T-helper 2 cell treated with Interferon-gamma antibody and Interleukin-4, amounts not matched to agents 5 μg/mL and 100 μg/mL, for 36 hours (primary cell): Measurements from ENCODE around the gene ARF6.

Experiments
- DNase-seq: peaks from one replicate; pipeline ENCODE4 v3.0.0; 2021; ENCODE audit warnings: low spot score
- H3K27ac Mint-ChIP-seq: one replicate; pipeline ENCODE4 v1.8.0; 2021; ENCODE audit warnings: mild to moderate bottlenecking, mixed read lengths
- H3K27me3 Mint-ChIP-seq: one replicate; pipeline ENCODE4 v1.8.0; 2021; ENCODE audit warnings: low read depth, mixed read lengths
- H3K36me3 Mint-ChIP-seq: one replicate; pipeline ENCODE4 v1.8.0; 2021; ENCODE audit warnings: low read depth, mixed read lengths
- H3K4me1 Mint-ChIP-seq: one replicate; pipeline ENCODE4 v1.8.0; 2021; ENCODE audit warnings: low read depth, mixed read lengths
- H3K4me3 Mint-ChIP-seq: one replicate; pipeline ENCODE4 v1.8.0; 2022; ENCODE audit warnings: mild to moderate bottlenecking, moderate library complexity, mixed read lengths
- H3K9me3 Mint-ChIP-seq: one replicate; pipeline ENCODE4 v1.8.0; 2021; ENCODE audit warnings: mixed read lengths

The ARF6 gene

DNA sequence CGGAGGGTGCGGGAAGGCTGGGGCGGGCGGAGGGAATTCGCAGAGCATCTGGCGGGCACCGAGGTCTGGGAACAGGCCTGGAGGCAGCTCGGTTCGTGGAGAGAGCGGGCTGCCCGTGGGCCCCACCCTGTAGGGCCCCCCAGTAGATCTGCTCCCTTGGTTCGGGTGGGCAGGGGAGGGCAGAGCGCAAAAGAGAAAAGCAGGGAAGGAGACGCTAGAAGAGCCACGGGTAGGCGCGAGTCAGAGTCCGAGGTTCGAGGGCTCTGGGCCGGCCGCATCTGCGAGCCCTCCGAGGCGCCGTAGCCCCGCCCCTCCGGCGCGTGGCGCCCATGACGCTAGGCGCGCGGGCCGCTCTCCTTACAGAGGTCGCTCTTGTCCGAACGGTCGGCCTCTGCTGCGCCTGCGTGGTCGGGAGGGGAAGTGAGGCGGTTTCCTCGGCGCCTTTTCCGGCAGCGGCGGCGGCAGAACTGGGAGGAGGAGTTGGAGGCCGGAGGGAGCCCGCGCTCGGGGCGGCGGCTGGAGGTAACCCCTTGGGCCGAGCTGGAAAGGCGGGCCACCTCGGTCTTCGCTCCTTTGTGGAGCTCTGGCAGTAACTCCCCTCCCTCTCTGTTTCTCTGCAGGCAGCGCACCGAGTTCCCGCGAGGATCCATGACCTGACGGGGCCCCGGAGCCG, at the start of gene ARF6:
TSS of gene ARF6 (plus strand) at position 447 of the 673 bp plus-strand sequence. CDS start 655 bp downstream, outside the sequence.
- Mint-ChIP-seq H3K4me1 (peaks cover 21% of the 10 kb centered on the region), H3K9me3 (no peaks in the 10 kb centered on the region), H3K27me3 (no peaks in the 10 kb centered on the region), H3K36me3 (peaks cover 45% of the 10 kb centered on the region), H3K27ac (peak within 1 kb of the TSS; percentile 99), H3K4me3 (peak within 1 kb of the TSS; percentile 100)
- DNase-seq = peak; percentile 98

DNA sequence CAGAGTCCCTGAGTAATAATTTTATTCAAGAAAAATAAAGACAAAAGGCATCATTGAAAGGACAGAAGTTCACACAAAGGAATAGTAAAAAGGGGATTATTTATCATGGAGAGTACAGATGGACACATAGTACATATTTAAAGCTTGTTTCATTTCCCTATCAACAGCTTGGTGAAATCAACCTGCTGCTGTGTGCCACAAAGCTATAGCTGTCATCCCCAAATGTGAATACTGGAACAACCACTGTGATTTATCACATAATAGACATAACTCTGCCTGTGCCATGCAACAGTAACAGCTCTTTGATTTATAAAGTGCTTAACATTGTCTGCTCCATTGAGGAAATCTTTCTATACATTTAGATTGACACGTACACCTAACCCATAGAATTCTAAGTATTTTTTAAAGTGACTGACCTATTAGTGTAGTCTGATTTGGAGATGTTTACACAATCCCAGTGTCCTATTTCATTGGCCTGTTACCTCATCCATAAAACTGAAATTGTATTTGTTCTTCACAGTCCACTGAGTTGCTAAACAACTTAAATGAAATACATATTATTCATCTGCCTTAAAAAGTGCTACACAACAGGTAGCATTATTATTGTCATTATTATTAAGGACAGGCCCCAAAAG, 43.6 kb upstream of the ARF6 start:
- no peak for DNase-seq
- Mint-ChIP-seq H3K9me3 (no peaks in the 10 kb centered on the region), H3K27me3 (no peaks in the 10 kb centered on the region), H3K27ac (peak overlapping the region; percentile 24), H3K4me3 (no peak overlapping the region), H3K4me1 (peaks cover 31% of the 10 kb centered on the region), H3K36me3 (peaks cover 32% of the 10 kb centered on the region)

DNA sequence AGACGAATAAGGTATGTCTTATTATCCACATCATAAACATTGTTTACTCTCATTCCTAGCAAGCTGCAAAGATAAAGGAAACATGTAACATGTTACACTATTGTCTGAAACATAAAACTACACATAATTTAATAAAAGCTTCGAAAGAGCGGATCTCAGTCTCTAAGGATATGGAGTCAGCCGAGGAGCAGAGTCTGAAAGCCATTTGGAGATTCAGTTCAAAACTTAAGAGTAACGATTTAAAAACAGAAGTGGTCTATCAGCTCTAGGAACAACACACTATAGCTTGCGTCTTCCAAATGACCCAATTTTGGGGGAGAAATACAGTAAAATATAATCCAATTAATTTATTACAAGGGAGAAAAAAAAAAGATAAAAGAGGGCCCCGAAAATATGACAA, 41.1 kb upstream of the ARF6 start:
- Mint-ChIP-seq H3K4me1 (peaks cover 32% of the 10 kb centered on the region), H3K4me3 (peak overlapping the region; percentile 94), H3K27me3 (no peaks in the 10 kb centered on the region), H3K9me3 (no peaks in the 10 kb centered on the region), H3K27ac (peak overlapping the region; percentile 93), H3K36me3 (peaks cover 22% of the 10 kb centered on the region)
- no peak for DNase-seq

DNA sequence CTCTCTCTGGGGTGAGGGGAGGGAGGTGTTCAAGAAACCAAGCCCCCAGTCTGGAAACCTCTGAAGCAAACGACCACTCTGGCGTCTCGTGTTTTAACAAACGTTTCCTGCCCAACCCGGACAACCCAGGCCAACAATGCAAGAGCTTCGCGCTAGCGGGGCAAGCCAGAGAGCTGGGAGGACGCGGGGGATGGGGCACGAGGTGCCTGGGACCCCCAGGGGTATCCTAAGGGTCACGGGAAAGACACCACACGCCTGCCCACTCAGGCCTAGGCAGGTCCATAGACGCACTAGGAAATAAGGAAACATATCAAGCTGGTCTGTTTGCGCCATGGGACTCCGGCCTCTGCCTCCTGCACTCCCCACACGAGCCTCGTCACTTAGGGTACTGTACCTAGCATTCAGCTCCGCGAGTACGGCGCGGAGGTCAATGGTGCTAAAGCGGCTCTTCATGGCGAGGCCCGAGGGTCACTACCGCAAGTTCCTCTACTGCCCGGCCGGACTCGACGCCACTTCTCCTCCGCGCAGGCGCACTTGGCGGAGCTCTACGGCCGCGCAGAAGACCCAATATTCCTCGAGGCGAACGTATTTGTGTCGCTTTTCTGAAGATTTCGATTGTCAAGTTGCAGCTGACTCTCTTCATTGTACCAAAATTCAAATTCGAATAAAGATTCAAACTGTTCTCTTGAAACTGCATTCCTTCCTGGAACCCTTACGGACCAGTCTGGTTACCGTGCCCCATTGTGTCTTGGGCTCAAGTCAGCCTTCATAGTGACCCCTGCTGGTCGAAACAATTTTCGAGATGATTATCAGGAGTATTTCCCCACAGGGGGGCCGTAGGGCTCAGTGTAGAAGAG, 40.4 kb upstream of the ARF6 start, which contains the start of gene NEMF:
TSS of gene NEMF (minus strand) at position 488 of the 857 bp plus-strand sequence. CDS start at position 453, 35 bp downstream.
- Mint-ChIP-seq H3K27me3 (no peaks in the 10 kb centered on the region), H3K4me3 (peak within 1 kb of the TSS; percentile 94), H3K27ac (peak within 1 kb of the TSS; percentile 93), H3K9me3 (no peaks in the 10 kb centered on the region), H3K36me3 (peaks cover 20% of the 10 kb centered on the region), H3K4me1 (peaks cover 33% of the 10 kb centered on the region)
- peak; percentile 81 for DNase-seq

DNA sequence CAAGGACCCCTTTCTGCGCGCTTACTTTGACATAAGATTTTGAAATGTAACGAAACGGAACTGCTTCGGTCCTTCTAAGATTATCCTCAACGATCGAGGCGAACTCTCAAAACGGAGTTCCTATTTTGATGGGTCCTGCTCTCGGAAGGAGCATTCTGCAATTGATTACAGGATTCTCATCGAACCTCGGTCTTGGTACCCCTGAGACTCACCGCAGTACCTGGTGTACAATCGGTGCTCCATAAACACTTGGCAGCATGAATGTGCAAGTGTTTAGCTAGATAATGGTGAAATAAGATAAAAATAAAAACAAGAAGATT, 39.8 kb upstream of the ARF6 start:
- DNase-seq = no peak
- peaks cover 36% of the 10 kb centered on the region for H3K4me1 Mint-ChIP-seq
- peaks cover 18% of the 10 kb centered on the region for H3K36me3 Mint-ChIP-seq
- no peaks in the 10 kb centered on the region for H3K9me3 Mint-ChIP-seq
- peak overlapping the region; percentile 94 for H3K4me3 Mint-ChIP-seq
- H3K27ac Mint-ChIP-seq = peak overlapping the region; percentile 93
- H3K27me3 Mint-ChIP-seq = no peaks in the 10 kb centered on the region

DNA sequence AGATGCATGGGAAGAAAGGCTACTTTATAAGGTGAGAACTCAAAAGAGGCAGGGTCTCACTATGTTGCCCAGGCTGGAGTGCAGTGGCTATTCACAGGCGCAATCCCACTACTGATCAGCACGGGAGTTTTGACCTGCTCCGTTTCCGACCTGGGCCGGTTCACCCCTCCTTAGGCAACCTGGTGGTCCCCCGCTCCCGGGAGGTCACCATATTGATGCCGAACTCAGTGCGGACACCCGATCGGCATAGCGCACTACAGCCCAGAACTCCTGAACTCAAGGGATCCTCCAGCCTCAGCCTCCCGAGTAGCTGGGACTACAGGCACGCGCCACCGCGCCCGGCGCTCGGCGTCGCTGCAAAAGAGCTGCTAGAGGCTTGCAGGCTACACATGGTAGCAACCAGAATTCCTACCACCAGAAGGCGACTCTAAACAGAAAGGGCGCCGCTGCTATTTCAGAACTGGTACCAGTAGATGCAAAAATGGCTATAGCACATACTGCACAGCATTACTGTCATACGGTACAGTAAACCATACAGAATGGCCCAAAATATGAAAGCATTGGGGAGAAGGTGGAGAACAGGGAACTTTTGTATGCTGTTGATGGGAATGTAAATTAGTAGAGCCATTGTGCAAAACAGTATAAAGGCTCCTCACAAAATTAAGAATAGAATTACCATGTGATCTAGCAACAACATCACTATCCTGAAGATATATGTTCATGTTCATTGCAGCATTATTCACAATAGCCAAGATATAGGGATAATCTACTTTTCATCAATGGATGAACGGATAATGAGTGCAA, 39.1 kb upstream of the ARF6 start:
- Mint-ChIP-seq H3K27ac (peak overlapping the region; percentile 60), H3K27me3 (no peaks in the 10 kb centered on the region), H3K4me3 (peak overlapping the region; percentile 94), H3K4me1 (peaks cover 36% of the 10 kb centered on the region), H3K9me3 (no peaks in the 10 kb centered on the region), H3K36me3 (peaks cover 17% of the 10 kb centered on the region)
- peak; percentile 70 for DNase-seq

DNA sequence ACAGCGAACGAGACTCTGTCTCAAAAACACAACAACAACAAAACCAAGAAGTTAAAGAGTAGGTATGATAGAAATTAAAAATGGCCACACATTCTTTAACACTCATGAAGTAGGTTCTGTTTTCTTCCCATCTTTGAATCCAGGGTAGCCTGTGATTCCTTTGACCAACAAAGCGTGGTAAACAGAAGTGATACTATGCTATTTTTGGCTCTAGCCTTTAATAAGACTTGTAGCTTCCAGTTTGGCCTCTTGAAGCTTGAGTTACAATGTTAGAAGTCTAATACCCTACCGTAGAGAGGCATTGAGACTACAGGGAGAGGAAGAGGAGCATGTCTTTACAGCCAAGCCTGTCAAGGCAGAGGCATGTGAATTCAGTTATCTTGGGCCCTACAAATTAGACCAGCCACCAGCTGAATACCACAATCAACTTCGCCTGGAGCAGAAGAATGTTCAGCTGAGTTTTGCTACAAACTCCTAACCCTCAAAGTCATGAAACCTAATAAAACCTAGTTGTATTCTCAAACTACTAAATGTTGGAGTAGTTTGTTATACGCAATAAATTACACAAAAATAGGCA, 35.4 kb upstream of the ARF6 start:
- Mint-ChIP-seq H3K4me1 (peaks cover 27% of the 10 kb centered on the region), H3K27me3 (peaks cover 2% of the 10 kb centered on the region), H3K27ac (no peak overlapping the region), H3K4me3 (no peak overlapping the region), H3K36me3 (no peaks in the 10 kb centered on the region), H3K9me3 (no peaks in the 10 kb centered on the region)
- DNase-seq = no peak

DNA sequence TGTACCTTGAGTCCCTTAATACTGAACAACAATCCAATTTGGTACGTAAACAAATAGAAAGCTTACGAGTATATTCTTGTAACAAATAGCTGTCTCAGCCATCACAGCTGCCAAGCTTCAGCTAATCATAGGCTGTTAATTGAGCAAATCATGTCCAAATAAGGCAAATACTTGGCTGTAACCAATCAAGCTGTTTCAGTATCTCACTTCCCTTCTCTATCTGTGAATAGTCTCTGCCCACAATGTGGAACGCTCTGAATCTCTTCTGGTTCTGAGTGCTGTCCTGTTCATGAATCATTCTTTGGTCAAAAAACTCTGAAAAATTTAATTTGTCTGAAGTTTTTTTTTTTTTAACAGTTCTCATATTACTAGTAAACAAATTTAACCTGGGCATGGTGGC, 34.5 kb upstream of the ARF6 start:
- Mint-ChIP-seq H3K27me3 (peaks cover 4% of the 10 kb centered on the region), H3K9me3 (no peaks in the 10 kb centered on the region), H3K4me3 (no peak overlapping the region), H3K36me3 (no peaks in the 10 kb centered on the region), H3K4me1 (peaks cover 24% of the 10 kb centered on the region), H3K27ac (no peak overlapping the region)
- DNase-seq = no peak

DNA sequence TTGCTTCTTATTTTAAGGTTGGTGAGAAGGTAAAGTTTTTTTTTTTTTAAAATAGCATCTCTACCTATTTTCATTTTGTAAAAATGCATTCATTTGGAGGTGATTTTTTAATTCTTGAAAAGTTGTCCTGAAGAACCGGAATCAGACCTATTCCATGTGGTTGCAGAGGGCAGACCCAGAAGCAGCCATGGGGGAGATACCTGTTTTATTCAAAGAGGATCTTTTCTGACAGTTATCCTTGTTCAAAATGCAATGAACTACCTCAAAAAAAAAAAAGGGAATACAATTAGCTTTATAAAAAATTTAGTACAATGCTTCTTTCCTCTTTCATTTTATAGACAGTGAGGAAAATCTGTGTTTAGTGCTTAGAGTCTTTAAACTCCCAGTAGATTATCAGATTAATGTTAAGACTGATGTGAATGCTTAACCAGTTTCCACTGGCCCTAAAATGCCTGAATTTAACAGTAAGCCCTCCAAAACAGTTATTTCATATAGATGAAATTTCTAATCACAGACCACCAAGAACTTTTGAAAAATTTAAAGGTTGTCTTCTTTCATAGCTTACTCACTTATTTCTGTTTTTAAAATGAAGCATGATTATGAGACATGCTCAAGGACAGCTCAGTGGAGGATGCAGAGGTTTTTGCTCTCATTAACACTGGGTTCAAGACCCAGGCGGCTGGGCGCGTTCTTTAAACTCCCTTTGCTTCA, 31.7 kb upstream of the ARF6 start:
- H3K27ac Mint-ChIP-seq = no peak overlapping the region
- no peak for DNase-seq
- H3K36me3 Mint-ChIP-seq = no peaks in the 10 kb centered on the region
- peaks cover 19% of the 10 kb centered on the region for H3K4me1 Mint-ChIP-seq
- no peak overlapping the region for H3K4me3 Mint-ChIP-seq
- H3K27me3 Mint-ChIP-seq = peaks cover 4% of the 10 kb centered on the region
- no peaks in the 10 kb centered on the region for H3K9me3 Mint-ChIP-seq

DNA sequence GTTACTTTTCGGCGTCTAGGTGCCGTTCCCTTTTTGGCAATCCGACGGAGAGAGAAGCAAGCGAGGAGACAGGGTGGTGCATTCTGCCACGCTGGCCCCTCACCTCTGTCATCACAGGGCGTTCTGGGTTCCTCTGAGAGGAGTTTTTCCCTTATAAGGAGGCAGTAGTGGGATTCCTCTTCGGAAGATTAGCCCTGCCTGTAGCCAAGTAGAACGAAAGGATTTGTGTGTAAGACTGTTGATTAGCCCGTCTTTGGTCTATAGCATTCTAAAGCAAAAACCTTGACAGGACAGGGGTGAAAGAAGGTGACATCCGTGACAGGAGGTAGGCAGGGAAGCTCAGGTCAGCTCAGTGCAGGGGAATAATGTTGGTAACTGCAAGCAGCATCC, 31.2 kb upstream of the ARF6 start:
- Mint-ChIP-seq H3K9me3 (no peaks in the 10 kb centered on the region), H3K36me3 (no peaks in the 10 kb centered on the region), H3K4me1 (peaks cover 19% of the 10 kb centered on the region), H3K4me3 (no peak overlapping the region), H3K27me3 (peaks cover 4% of the 10 kb centered on the region), H3K27ac (no peak overlapping the region)
- DNase-seq = peak; percentile 65

DNA sequence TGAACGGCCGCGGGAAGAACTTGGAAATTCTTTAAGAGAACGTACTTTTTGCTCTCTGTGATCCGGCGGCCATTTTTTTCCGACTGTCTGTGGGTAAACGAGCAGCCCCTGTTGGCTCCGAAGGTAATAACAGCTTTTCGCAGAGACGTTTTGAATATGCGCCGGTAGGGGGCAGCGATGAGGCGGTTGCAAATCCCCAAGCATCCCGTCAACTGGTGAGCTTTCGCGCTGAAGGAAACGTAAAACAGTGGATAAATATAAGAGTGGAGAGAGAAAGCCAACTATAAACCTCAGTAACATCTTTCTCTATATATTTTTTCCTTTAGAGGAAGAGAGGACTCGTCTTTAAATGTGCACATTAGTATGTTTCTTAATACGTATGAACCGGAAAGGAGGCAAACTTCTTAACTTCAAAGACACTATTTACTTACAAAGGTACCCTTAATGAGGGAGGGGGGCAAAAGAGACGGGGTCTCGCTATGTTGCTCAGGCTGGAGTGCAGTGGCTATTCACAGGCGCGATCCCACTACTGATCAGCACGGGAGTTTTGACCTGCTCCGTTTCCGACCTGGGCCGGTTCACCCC, 30.7 kb upstream of the ARF6 start:
- Mint-ChIP-seq H3K4me1 (peaks cover 19% of the 10 kb centered on the region), H3K27ac (no peak overlapping the region), H3K4me3 (no peak overlapping the region), H3K27me3 (peaks cover 4% of the 10 kb centered on the region), H3K36me3 (no peaks in the 10 kb centered on the region), H3K9me3 (no peaks in the 10 kb centered on the region)
- peak; percentile 86 for DNase-seq

DNA sequence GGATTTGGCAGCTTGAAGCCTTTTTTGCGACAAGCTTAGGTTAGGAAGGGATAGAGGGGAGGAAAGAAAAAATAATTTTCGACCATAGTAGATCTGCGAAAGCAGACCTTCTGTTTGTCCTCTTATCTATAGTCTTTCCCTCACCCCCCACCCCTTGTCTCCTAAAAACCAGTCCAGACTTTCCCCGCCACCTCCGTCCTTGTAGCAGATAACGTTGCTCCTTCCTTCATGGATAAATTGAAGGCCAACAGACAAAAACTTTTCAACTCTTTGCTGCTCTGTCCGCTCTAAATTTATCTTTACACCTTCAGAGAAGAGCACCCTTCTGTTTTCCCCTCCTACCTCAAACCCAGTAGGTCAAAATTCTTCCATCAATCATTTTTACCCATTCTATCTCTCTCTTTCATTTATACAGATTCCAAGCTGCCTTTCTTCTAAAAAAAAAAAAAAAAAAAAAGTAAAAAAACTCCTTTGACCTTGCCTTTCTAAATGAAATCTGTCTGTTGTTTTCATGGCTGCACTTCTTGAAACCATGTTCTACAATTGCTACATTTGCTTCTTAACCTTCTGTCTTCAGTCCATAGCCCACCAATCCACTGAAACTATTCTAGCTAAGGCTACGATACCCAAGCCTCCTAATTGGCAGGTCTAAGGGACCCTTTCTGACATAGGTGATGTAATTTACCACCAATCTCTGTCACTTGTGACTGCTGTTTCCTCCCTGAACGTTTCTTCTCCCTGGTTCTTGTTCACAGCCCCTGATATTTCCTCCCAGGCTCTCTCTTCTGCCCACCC, 29.2 kb upstream of the ARF6 start:
- Mint-ChIP-seq H3K27ac (no peak overlapping the region), H3K9me3 (no peaks in the 10 kb centered on the region), H3K4me3 (no peak overlapping the region), H3K36me3 (no peaks in the 10 kb centered on the region), H3K27me3 (peaks cover 4% of the 10 kb centered on the region), H3K4me1 (peaks cover 23% of the 10 kb centered on the region)
- DNase-seq = no peak
